ENCODE measurements around the gene EFTUD2. TPM values are rescaled to one million over a fixed set of nuclear protein-coding genes. Genes with fewer than 3 reads are reported as not detected.

The EFTUD2 gene
- total and polyA plus RNA-seq, 2 of the 13 experiments (the other 11 are each of a cell fraction or from before 2014, with no cell fraction given): 111 to 137 TPM

DNA sequence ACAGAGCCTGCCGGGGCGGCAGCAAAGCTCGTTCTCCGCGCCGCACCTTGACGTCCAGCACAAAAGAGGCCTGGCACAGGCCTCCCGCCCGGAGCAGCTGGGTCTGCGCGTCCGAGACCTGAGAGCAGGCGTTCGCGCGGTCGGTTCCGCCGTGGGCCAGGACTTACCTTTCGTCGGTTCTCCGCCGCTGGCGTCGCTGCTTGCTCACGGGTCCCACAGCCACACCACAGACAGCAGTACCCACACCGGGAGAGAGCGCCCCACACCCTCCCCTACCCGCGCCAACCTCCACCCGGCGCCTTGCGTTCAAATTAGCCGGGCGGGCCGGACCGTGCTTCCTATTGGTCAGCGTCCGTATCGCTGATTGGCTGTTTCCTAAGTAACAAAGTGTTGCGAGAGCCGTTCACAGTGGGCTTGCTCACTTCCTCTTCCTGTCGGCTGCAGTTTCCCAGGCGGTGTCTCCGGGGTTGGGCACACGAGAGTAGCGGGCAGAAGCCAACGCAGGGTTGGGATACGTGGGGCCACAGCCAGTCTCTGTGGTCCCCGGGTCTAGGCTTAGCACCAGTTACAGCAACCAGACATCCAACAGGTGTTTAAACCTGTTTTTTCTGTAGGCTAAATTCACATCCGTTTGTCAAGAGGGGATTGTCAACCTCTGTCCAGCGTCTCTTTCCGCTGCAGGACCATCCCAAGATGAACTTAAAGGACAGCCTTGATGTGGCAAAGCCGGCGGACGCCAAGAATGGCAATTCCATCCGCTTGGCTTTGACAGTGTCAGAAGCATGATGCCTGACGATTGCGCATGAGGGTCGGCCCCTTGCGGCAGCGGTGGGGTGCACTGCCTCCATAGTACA, 48.4 kb upstream of the EFTUD2 start, which contains the start of gene KIF18B (continued):
- TF ChIP-seq, protein P1, sequence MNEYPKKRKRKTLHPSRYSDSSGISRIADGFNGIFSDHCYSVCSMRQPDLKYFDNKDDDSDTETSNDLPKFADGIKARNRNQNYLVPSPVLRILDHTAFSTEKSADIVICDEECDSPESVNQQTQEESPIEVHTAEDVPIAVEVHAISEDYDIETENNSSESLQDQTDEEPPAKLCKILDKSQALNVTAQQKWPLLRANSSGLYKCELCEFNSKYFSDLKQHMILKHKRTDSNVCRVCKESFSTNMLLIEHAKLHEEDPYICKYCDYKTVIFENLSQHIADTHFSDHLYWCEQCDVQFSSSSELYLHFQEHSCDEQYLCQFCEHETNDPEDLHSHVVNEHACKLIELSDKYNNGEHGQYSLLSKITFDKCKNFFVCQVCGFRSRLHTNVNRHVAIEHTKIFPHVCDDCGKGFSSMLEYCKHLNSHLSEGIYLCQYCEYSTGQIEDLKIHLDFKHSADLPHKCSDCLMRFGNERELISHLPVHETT (CRISPR knock-in tag; conservative IDR thresholded peaks at IDR 0.05): no peak
- TF ChIP-seq MEIS1 (CRISPR knock-in tag; IDR thresholded peaks at IDR 0.05; ENCODE audit: borderline replicate concordance) (0 out of 2 replicates have a peak, but pooled peaks have one; percentile 66), ZNF251 (CRISPR knock-in tag; IDR thresholded peaks at IDR 0.05) (0 out of 2 replicates have a peak, but pooled peaks have one; percentile 71), NFKBIZ (CRISPR knock-in tag; IDR thresholded peaks at IDR 0.05) (no peak; the same call in none of the 2 replicates), LCORL (IDR thresholded peaks at IDR 0.05) (no peak), LCORL (CRISPR knock-in tag; IDR thresholded peaks at IDR 0.05) (peak; percentile 30; the same call in 1 of the 2 replicates), PPARG (CRISPR knock-in tag; conservative IDR thresholded peaks at IDR 0.05) (0 out of 2 replicates have a peak, but pooled peaks have one; percentile 20), ZNF180 (CRISPR knock-in tag; IDR thresholded peaks at IDR 0.05; ENCODE audit: borderline replicate concordance, low read depth) (no peak), YEATS2 (CRISPR knock-in tag; IDR thresholded peaks at IDR 0.05; ENCODE audit: borderline replicate concordance) (peak; percentile 88; the same call in 1 of the 2 replicates), TSC22D2 (CRISPR knock-in tag; IDR thresholded peaks at IDR 0.05; ENCODE audit: borderline replicate concordance) (0 out of 2 replicates have a peak, but pooled peaks have one; percentile 43), CHD2 (IDR thresholded peaks at IDR 0.05; ENCODE audit: low read depth, low read length) (peak; percentile 94), CBX2 (IDR thresholded peaks at IDR 0.05; ENCODE audit: low read depth, low read length) (no peak), CBX2 (CRISPR knock-in tag; IDR thresholded peaks at IDR 0.05; ENCODE audit: low read depth) (peak; percentile 95), SRSF4 (IDR thresholded peaks at IDR 0.05; ENCODE audit: low read depth, low read length, poor library complexity, severe bottlenecking) (no peak), CREB1 (IDR thresholded peaks at IDR 0.05) (peak; percentile 61), CREB1 (CRISPR knock-in tag; IDR thresholded peaks at IDR 0.05) (peak; percentile 78; the same call in 1 of the 2 replicates), ZBTB21 (CRISPR knock-in tag; IDR thresholded peaks at IDR 0.05) (no peak; the same call in 1 of the 2 replicates), ZFP1 (CRISPR knock-in tag; IDR thresholded peaks at IDR 0.05) (no peak), HOXA7 (CRISPR knock-in tag; IDR thresholded peaks at IDR 0.05) (no peak), ZNF816 (CRISPR knock-in tag; IDR thresholded peaks at IDR 0.05; ENCODE audit: borderline replicate concordance) (no peak), NFYB (CRISPR knock-in tag; IDR thresholded peaks at IDR 0.05) (peak; percentile 95)
- TF ChIP-seq, protein P2, sequence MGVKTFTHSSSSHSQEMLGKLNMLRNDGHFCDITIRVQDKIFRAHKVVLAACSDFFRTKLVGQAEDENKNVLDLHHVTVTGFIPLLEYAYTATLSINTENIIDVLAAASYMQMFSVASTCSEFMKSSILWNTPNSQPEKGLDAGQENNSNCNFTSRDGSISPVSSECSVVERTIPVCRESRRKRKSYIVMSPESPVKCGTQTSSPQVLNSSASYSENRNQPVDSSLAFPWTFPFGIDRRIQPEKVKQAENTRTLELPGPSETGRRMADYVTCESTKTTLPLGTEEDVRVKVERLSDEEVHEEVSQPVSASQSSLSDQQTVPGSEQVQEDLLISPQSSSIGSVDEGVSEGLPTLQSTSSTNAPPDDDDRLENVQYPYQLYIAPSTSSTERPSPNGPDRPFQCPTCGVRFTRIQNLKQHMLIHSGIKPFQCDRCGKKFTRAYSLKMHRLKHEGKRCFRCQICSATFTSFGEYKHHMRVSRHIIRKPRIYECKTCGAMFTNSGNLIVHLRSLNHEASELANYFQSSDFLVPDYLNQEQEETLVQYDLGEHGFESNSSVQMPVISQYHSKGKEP (CRISPR knock-in tag; IDR thresholded peaks at IDR 0.05): no peak
- TF ChIP-seq, protein P3, sequence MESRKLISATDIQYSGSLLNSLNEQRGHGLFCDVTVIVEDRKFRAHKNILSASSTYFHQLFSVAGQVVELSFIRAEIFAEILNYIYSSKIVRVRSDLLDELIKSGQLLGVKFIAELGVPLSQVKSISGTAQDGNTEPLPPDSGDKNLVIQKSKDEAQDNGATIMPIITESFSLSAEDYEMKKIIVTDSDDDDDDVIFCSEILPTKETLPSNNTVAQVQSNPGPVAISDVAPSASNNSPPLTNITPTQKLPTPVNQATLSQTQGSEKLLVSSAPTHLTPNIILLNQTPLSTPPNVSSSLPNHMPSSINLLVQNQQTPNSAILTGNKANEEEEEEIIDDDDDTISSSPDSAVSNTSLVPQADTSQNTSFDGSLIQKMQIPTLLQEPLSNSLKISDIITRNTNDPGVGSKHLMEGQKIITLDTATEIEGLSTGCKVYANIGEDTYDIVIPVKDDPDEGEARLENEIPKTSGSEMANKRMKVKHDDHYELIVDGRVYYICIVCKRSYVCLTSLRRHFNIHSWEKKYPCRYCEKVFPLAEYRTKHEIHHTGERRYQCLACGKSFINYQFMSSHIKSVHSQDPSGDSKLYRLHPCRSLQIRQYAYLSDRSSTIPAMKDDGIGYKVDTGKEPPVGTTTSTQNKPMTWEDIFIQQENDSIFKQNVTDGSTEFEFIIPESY (CRISPR knock-in tag; IDR thresholded peaks at IDR 0.05): peak; percentile 71
- TF ChIP-seq, protein P4, sequence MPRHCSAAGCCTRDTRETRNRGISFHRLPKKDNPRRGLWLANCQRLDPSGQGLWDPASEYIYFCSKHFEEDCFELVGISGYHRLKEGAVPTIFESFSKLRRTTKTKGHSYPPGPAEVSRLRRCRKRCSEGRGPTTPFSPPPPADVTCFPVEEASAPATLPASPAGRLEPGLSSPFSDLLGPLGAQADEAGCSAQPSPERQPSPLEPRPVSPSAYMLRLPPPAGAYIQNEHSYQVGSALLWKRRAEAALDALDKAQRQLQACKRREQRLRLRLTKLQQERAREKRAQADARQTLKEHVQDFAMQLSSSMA (CRISPR knock-in tag; IDR thresholded peaks at IDR 0.05): no peak
